GM19193 (cell line): ENCODE measurements around the gene ELFN2.

Experiments
- POLR2A ChIP-seq: IDR thresholded peaks from 4 replicates; pipeline ENCODE4 v1.6.1; 2011; ENCODE audit not compliant: insufficient read depth, insufficient read length; ENCODE audit errors: extremely low read depth

The ELFN2 gene

DNA sequence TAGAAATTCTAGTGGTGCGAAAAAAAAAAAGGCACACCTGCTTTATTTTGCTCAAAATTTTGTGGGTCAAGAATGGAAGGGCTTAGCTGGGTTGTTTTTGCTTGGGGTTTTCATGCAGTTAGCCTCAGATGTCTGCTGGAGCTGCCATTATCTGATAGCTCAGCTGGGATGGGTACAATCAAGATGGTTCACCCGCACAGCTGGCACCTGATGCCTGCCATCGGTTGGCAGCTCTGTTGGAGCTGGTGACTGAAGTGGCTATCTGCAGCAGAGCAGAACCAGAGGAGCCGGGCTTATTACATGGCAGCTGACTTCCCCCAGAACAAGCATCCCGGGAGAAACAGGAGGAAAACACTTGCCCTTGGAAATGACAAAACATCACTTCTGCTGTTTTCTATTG lies 12.1 kb upstream of the ELFN2 start:
- no peak for TF ChIP-seq POLR2A

DNA sequence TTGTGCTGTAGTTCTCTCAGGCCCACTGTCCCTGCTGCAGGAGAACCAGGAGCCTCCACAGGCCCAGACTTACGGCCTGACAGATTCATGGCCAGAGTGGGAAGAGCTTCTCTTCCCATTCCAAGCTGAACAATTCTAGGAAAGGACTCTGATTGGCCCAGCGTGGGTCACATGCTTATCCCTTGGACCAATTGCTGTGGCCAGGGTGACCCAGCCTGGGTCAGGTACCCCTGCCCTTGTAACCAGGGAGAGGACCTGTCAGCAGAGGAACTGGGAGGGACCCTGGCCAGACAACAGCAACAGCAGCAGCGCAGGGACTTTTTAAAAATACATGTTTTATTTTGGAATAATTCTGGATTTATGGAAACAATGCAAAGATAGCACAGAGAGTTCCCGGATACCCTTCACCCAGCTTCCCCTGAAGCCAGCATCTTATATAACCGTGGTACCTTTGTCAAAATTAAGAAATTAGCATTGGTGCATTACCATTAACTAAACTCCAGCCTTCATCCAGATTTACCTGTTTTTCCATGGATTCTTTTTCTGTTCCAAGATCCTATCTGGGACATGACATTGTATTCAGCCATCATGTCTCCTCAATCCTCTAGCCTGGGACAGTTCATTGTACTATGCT lies 8.8 kb upstream of the ELFN2 start:
- TF ChIP-seq POLR2A = no peak

DNA sequence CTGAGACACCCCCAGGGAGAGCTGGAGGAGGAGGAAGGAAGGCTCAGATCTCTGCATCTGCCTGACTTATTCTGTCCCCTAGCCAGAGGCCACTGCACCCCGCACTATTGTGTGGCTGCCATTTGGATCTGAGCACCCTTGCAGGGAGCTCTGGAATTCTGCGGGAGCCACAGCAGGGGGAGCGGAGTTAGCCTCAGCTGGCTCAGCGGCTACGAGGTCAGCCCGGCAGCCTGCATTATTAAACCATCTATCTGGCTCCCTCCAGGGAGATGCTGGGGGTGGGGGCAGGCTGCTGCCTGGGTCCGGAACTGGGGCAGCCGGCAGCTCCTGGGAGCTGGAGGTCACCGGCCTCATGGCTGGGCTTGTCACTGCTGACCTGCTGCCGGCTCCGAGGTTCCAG lies 6.5 kb upstream of the ELFN2 start:
- TF ChIP-seq POLR2A = no peak

DNA sequence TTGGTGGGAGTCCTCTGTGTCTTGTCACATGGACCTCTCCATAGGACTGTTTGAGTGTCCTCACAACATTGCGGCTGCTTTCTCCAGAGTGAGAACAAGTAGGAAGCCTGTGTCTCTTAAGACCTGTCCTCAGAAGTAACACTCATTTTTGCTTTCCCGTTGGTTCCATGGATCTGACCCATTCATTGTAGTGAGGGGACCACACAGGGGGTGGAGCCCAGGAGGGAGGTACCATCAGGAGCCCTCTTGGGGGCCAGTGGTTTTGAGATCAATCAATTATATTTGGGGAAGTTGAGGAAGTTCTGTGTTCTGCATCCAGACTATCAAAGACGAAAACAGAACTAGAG lies 5.4 kb upstream of the ELFN2 start:
- no peak for TF ChIP-seq POLR2A

DNA sequence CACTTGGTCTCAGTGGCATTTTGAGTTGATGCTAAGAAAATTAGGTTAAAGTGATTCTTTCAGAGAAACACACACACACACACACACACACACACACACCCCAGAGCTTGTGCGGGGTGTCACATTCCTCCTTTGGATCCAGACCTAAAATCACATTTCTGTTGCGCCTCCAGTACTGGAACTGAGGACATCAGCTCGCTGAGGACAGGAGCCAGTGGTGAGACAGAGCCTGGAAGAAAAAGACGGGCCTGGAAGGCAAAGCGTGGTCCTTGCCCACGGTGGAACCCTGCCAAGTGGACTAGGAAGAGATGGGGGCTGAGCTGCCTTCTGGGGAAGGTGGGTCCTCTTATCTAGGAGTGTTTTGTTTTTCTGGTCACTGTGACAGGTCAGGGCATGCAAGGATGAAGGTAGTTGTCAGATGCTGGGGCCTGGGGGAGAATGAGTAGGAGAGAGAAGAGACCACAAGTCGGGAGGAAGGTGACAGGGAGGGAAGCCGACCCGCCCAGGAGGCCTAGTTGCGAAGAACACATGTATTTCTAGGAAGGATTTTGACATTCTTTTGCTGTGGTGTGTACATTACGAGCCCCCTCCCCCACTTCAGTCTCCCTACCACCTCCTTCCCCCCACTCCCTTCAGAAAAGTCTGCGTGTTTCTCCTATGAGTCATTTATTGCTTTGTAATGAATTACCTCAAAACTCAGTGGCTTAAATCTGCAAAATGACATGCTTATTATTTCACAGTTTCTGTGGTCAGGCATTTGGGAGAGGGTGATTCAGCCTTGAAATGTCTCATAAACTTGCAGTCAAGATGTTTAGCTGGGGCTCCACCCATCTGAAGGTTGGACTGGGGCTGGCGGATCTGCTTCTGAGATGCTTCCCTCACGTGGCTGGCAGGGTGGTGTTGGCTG lies 4.8 kb upstream of the ELFN2 start:
- TF ChIP-seq POLR2A = no peak

DNA sequence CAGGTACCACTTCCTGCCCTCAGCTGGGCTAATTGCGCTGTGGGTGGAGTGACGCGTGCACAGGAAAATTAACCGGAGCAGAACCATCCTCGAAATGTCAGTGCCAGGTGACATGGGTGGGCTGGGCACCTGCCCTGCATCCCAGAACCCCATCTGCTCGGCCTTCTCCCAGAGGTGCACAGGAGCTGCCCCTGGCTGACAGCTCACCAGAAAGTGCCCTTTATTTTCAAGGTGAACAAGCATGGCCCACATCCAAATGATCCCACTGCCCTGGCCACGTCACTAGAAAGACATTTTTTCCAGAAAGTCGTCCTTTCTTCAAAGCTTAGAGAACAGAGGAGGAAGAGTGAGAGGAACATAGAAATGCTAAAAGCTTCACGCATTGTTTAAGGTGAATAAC lies 4.1 kb upstream of the ELFN2 start:
- TF ChIP-seq POLR2A = no peak

DNA sequence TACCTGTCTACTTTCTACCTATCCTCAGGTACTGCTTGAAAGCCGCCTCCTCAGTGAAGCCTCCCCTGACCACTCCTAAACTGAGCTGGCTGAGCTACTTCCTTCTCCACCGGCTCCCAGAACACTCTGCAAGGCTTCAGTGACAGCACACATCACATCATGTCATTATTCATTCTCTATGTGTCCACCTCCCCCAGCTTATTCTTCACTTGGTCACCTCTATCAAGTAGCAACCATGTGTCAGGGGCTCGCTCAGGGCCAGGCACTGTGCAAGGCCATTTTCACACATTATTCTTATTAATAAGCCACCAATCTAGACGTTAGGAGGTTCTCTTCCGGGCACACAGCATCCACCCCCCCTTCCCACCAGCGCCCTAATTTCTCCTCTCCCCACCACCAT lies 3.7 kb upstream of the ELFN2 start:
- TF ChIP-seq POLR2A = no peak

DNA sequence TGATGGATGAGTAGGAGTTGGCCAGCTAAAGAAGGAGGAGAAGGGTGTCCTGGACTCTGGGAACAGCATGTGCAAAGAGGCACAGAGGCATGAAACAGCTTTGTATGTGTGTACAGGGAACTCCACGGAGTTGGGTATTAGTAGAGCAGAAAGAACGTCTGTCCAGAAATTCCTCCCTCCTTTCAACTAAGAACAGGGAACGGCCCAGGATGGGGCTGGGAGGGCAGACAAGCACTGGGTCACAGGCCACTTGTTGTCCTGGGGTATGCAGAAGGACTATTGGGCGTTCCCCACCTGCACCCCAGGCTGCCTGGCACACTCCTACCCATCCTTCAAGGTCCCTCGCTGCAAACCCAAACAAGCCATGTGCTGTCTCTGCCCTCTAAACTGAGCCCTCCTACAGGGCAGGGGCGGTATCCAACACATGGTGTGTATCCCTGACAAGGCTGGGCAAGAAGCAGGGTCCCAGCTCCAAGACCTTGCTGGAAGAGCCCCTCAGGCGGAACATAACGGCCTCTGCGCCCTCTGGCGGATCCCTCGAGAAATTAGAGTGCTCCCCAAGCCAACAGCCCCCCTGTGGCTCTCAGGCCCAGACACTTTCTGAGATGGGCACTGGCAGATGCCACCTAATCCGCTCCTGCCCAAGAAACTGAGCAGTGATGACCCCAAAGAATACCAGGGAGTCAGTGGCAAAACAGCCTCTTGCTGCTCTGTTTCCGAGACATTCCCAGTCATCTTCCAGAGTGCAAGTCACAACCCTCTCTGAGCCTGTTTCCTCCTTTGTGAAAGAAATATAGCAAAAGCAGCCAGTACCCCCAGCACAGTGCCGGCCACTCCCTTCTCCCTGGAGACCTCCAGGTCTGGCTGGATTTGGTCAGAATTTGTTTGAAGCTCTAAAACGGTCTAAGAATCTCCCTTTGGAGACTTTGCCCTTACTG lies 1.6 kb upstream of the ELFN2 start:
- TF ChIP-seq POLR2A = no peak

DNA sequence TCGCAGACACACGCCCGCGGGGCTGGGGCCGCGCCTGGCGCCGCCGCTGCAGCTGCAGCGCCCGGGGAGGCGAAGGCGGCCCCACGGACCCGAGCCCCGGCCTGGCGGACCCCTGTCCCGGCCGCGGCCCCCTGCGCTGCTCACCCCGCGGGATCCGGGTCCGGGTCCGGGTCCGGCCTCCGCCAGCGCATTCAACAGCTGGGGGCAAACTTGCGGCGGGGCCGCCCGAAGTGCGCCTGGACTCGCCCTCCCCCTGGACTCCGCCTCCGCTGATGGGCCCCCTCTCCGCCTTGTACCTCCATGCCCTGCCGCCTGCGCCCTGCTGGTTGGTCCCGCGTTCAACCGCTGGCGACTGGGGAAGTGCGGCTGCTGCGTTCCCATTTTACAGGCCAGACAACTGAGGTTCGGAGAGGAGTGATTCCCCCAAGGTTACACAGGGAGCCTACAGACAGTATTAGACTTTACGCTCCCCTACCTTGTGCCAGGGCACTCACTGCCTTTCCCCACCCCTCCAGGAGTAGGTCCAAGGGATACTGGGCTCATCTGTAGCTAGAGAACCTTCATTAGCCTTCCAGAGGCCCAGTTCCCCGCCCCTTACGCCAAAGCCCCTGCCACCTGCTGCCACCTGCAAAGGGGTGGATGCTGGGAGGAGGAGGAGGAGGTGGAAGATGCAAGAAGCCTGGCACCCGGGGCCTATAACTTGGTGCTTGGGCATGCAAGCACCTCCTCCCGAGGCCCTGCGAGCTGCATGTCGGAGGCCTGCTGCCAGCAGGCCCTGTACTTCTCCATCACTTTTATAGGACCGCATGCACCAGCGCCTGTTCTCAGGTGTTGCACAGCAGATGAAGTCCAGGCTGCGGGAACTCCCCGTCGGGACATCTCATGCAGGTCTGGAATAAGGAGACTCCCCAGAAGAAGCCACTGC lies 694 bp upstream of the ELFN2 start:
- TF ChIP-seq POLR2A = no peak

DNA sequence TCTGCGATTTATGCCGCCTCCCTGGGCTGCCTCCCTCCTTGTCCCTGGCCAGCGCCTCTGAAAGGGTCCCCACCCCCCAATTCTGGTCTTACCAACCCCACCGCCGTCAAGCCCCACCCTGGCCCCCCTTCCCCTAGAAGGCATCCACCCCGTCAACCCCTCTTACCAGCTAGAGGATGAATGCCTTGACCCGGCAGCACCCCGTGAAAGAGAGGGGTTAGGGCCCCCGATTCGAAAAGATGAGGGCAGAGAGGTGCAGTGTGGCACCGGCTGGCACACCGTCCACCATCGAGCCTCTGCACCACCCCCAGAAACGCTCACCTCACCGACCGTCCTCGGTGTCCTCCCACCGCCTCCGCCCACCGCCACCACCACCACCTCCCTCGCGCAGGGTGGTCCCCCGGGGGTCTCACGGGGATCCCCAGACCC lies 559 bp downstream of the ELFN2 start:
- TF ChIP-seq POLR2A = no peak

DNA sequence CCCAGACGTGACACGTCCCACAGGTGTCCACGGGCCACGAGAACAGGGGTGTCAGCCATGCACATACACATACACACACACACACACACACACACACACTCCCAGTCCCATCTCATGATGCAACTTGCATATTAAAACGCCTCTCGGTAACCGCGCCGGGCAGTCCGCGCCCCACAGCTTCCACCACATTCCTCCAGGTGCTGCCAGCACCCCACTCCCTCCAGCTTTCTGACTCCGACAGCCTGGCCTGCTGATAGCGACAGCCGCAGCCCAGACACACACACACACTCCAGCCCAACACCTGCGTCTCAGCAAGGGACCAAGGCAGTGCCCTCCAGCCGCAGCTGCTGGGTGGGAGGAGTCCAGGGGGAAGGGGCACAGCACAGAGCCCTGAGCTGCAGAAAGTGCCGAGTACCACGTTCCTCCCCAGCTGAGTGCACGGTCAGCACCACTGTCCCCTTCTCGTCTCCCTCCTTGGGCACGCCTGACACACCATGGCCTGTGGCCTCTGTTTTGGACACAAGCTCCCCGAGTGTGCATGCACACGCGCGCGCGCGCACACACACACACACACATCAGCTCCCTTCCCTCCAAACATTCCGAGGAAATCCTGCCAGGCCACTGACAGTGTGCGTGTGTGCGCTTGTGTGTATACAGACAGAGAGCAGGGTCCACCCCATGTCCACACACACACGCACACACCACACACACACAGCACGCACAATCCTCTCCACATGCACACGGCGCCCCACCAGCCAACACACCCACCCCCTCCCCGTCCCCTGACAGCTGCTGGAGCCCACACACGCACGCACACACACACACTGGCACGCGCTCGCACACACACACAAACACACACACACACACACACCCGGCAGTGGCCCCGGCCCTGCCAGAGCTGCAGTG lies 1.2 kb downstream of the ELFN2 start:
- TF ChIP-seq POLR2A = no peak

DNA sequence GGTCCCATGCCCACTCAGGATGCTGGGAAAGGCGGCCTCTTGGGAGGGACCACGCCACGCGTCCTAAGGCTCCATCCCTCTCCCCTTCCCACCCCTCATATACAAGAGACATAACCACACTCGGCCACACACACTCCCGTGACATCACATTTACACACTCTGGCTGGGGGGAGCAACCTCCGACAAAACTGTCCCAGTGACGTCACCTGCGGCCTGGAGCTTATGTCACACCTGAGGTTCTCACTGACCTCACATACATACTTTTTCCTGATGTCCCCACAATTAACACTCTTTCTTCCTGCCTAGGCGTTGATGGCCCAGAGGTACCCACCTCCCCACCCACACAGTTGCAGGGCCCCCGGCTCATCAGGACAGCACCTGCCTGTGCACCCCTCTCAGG lies 1.9 kb downstream of the ELFN2 start:
- no peak for TF ChIP-seq POLR2A

DNA sequence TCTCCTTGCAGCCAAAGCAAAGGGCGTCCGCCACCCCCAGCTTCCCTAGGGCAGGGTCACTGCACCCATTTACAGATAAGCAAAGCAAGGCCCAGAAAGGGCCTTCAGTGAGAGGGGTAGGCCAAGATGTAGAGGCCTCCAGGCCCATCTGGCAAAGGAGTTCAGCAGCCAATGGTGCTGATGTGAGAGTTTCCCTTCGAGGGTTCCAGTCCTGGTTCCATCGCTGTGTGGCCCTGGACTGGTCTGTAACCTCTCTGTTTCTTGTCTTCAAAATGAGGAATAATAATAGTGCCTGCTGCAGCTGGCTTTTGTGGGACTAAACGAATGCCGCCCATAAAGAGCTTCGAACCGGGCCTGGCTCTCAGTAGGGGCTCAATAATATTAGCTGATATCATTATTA lies 4.0 kb downstream of the ELFN2 start:
- no peak for TF ChIP-seq POLR2A

DNA sequence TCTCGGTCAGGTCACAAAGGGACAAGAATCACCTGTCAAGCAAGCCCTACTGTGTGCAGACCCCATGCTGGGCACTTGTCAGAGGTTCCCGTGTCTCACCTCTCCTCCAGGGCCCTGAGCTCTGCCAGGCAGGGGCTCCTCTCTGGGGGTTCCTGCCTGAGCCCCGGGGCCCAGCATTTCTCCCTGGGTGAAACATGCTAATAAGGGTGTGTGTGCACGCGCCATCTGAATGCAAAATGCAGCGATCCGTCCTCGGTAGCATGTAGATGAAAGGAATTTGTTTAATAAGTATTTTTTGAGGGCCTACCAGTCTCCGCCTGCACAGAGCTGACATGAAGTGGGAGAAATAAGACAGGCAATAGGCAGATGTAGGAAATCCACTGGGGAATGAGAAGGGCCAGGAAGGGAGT lies 5.8 kb downstream of the ELFN2 start:
- no peak for TF ChIP-seq POLR2A
